Measurements from ENCODE around the gene SYTL2. TPM values are rescaled to one million over a fixed set of nuclear protein-coding genes. Genes with fewer than 3 reads are reported as not detected.

Gene SYTL2
- total and polyA plus RNA-seq, 4 donors: 29.2 to 57.4 (median 48.5) TPM

GRCh38 chr11:85685820-85686459, 125.0 kb downstream of the SYTL2 start, which contains the start of gene CCDC89:
Gene CCDC89, minus strand, starts transcription at chr11:85686195. Its CDS starts 65 bp downstream, at chr11:85686130.
- DNase-seq: peak; percentile 82 to 90
- Histone ChIP-seq H3K27me3 (ENCODE audit: control insufficient read depth in 1 of 2, insufficient read depth in 2 of 2, low read length in 1 of 2) (no peaks in the 10 kb centered on the region), H3K9me3 (ENCODE audit: control insufficient read depth, low read length) (no peaks in the 10 kb centered on the region), H3K36me3 (ENCODE audit: control insufficient read depth in 1 of 2, insufficient read depth in 2 of 2, low read length in 1 of 2) (no peaks in the 10 kb centered on the region), H3K4me3 (ENCODE audit: low read length in 2 of 2) (peak within 1 kb of the TSS; percentile 16 to 21), H3K27ac (ENCODE audit: low read depth in 1 of 2, low read length in 2 of 2) (peak within 1 kb of the TSS; percentile 20 to 30), H3K4me1 (ENCODE audit: control insufficient read depth in 1 of 2, insufficient read depth in 2 of 2, low read length in 2 of 2) (no peaks in the 10 kb centered on the region)
- 7 to 9% methylated on average over 13 of the region's 13 CpGs for WGBS, 2 donors
- intact Hi-C loops (cut with DNase I): no loop called here
- peak; percentile 89 for ATAC-seq (ENCODE audit: low FRiP score)

- WGBS, 2 donors: 57 to 58% methylated on average over 15 of the region's 15 CpGs
- Histone ChIP-seq H3K27me3 (ENCODE audit: control insufficient read depth in 1 of 2, insufficient read depth in 2 of 2, low read length in 1 of 2) (no peaks in the 10 kb centered on the region), H3K27ac (ENCODE audit: low read depth in 1 of 2, low read length in 2 of 2) (peak overlapping the region in 1 of 2 donors; percentile 30), H3K4me1 (ENCODE audit: control insufficient read depth in 1 of 2, insufficient read depth in 2 of 2, low read length in 2 of 2) (no peaks in the 10 kb centered on the region), H3K9me3 (ENCODE audit: control insufficient read depth, low read length) (no peaks in the 10 kb centered on the region), H3K4me3 (ENCODE audit: low read length in 2 of 2) (peak overlapping the region; percentile 16 to 21), H3K36me3 (ENCODE audit: control insufficient read depth in 1 of 2, insufficient read depth in 2 of 2, low read length in 1 of 2) (no peaks in the 10 kb centered on the region)
- intact Hi-C loops (cut with DNase I): no loop called here
- DNase-seq: peak; percentile 38 to 68
- ATAC-seq (ENCODE audit: low FRiP score): peak; percentile 69
Measured at GRCh38 chr11:85685125-85685819, 125.7 kb downstream of the SYTL2 start.

- Histone ChIP-seq H3K27ac (ENCODE audit: low read depth in 1 of 2, low read length in 2 of 2) (no peak overlapping the region), H3K4me3 (ENCODE audit: low read length in 2 of 2) (peak overlapping the region; percentile 4 to 17), H3K4me1 (ENCODE audit: control insufficient read depth in 1 of 2, insufficient read depth in 2 of 2, low read length in 2 of 2) (no peaks in the 10 kb centered on the region), H3K9me3 (ENCODE audit: control insufficient read depth, low read length) (no peaks in the 10 kb centered on the region), H3K36me3 (ENCODE audit: control insufficient read depth in 1 of 2, insufficient read depth in 2 of 2, low read length in 1 of 2) (no peaks in the 10 kb centered on the region), H3K27me3 (ENCODE audit: control insufficient read depth in 1 of 2, insufficient read depth in 2 of 2, low read length in 1 of 2) (no peaks in the 10 kb centered on the region)
- intact Hi-C loops (cut with DNase I): no loop called here
- ATAC-seq (ENCODE audit: low FRiP score) (peak; percentile 69), DNase-seq (peak; percentile 81 to 91)
- WGBS, 2 donors: 19 to 21% methylated on average over 40 to 43 of the region's 43 CpGs
Measured at GRCh38 chr11:85682330-85683305, 128.3 kb downstream of the SYTL2 start.

GRCh38 chr11:85680897-85681296, 130.0 kb downstream of the SYTL2 start:
- ATAC-seq (ENCODE audit: low FRiP score) (no peak), DNase-seq (no peak)
- Histone ChIP-seq H3K9me3 (ENCODE audit: control insufficient read depth, low read length) (no peaks in the 10 kb centered on the region), H3K4me3 (ENCODE audit: low read length in 2 of 2) (no peak overlapping the region), H3K4me1 (ENCODE audit: control insufficient read depth in 1 of 2, insufficient read depth in 2 of 2, low read length in 2 of 2) (no peaks in the 10 kb centered on the region), H3K27ac (ENCODE audit: low read depth in 1 of 2, low read length in 2 of 2) (no peak overlapping the region), H3K27me3 (ENCODE audit: control insufficient read depth in 1 of 2, insufficient read depth in 2 of 2, low read length in 1 of 2) (no peaks in the 10 kb centered on the region), H3K36me3 (ENCODE audit: control insufficient read depth in 1 of 2, insufficient read depth in 2 of 2, low read length in 1 of 2) (no peaks in the 10 kb centered on the region)
- 87 to 89% methylated on average over 1 of the region's 1 CpG for WGBS, 2 donors
- intact Hi-C loops (cut with DNase I): no loop called here

GRCh38 chr11:85679576-85679975, 131.4 kb downstream of the SYTL2 start:
- Histone ChIP-seq H3K4me3 (ENCODE audit: low read length in 2 of 2) (no peak overlapping the region), H3K9me3 (ENCODE audit: control insufficient read depth, low read length) (no peaks in the 10 kb centered on the region), H3K4me1 (ENCODE audit: control insufficient read depth in 1 of 2, insufficient read depth in 2 of 2, low read length in 2 of 2) (no peaks in the 10 kb centered on the region), H3K36me3 (ENCODE audit: control insufficient read depth in 1 of 2, insufficient read depth in 2 of 2, low read length in 1 of 2) (no peaks in the 10 kb centered on the region), H3K27me3 (ENCODE audit: control insufficient read depth in 1 of 2, insufficient read depth in 2 of 2, low read length in 1 of 2) (no peaks in the 10 kb centered on the region), H3K27ac (ENCODE audit: low read depth in 1 of 2, low read length in 2 of 2) (no peak overlapping the region)
- ATAC-seq (ENCODE audit: low FRiP score) (no peak), DNase-seq (no peak)
- WGBS, 2 donors: 43 to 57% methylated on average over 4 of the region's 4 CpGs
- intact Hi-C loops (cut with DNase I): no loop called here

- no peak for ATAC-seq (ENCODE audit: low FRiP score)
- 91 to 95% methylated on average over 3 of the region's 3 CpGs for WGBS, 2 donors
- intact Hi-C loops (cut with DNase I): no loop called here
Measured at GRCh38 chr11:85673393-85673792, 137.5 kb downstream of the SYTL2 start.

GRCh38 chr11:85672105-85672902, 138.6 kb downstream of the SYTL2 start:
- no peaks in the 10 kb centered on the region for H3K27me3 ChIP-seq (ENCODE audit: control insufficient read depth in 1 of 2, insufficient read depth in 2 of 2, low read length in 1 of 2)
- no peak overlapping the region for H3K27ac ChIP-seq (ENCODE audit: low read depth in 1 of 2, low read length in 2 of 2)
- no peaks in the 10 kb centered on the region for H3K36me3 ChIP-seq (ENCODE audit: control insufficient read depth in 1 of 2, insufficient read depth in 2 of 2, low read length in 1 of 2)
- H3K4me3 ChIP-seq (ENCODE audit: low read length in 2 of 2): no peak overlapping the region
- 86 to 90% methylated on average over 8 of the region's 8 CpGs for WGBS, 2 donors
- no peaks in the 10 kb centered on the region for H3K9me3 ChIP-seq (ENCODE audit: control insufficient read depth, low read length)
- ATAC-seq (ENCODE audit: low FRiP score) (no peak), DNase-seq (peak in 1 of 2 donors; percentile 61)
- intact Hi-C loops (cut with DNase I): no loop called here
- no peaks in the 10 kb centered on the region for H3K4me1 ChIP-seq (ENCODE audit: control insufficient read depth in 1 of 2, insufficient read depth in 2 of 2, low read length in 2 of 2)

More at GRCh38 chr11:85673393-85673792, 137.5 kb downstream of the SYTL2 start:
- Histone ChIP-seq H3K27me3 (ENCODE audit: control insufficient read depth in 1 of 2, insufficient read depth in 2 of 2, low read length in 1 of 2) (no peaks in the 10 kb centered on the region), H3K4me1 (ENCODE audit: control insufficient read depth in 1 of 2, insufficient read depth in 2 of 2, low read length in 2 of 2) (no peaks in the 10 kb centered on the region), H3K9me3 (ENCODE audit: control insufficient read depth, low read length) (no peaks in the 10 kb centered on the region), H3K36me3 (ENCODE audit: control insufficient read depth in 1 of 2, insufficient read depth in 2 of 2, low read length in 1 of 2) (no peaks in the 10 kb centered on the region), H3K4me3 (ENCODE audit: low read length in 2 of 2) (peak overlapping the region in 1 of 2 donors; percentile 3), H3K27ac (ENCODE audit: low read depth in 1 of 2, low read length in 2 of 2) (no peak overlapping the region)
- DNase-seq: no peak

All from aorta (tissue), 5 donors.